Natural killer cell treated with Interleukin-12 subunit alpha and Interleukin-12 subunit beta and Interleukin-15 and Interleukin-18, amount 100 ng/mL, for 72 hours (primary cell): ENCODE data around the gene PDCD2L. TPM values are rescaled to one million over a fixed set of nuclear protein-coding genes. Genes with fewer than 3 reads are reported as not detected.
"Not testable (repeated sequence)": the region's sequence is repeated elsewhere in the genome, so short reads cannot be mapped to it uniquely, and the experiment has no call there.

Experiments
- ATAC-seq, 2 donors: fragments of 150-1000 bp; cut with Tn5 transposase in 1 of 2; sonication (Bioruptor Pico), chemical (Tn5 transposase) in 1 of 2; 2 replicates each; pipeline ENCODE4 v1.10.0; 2021
- DNase-seq: peaks from one replicate; pipeline ENCODE4 v3.0.0; 2022; ENCODE audit warnings: low spot score
- H3K27ac Mint-ChIP-seq, 2 donors: 1 replicate in 1 of 2; 2 replicates in 1 of 2; pipeline ENCODE4 v1.8.0; 2022; ENCODE audit warnings: mixed read lengths in 2 of 2, mild to moderate bottlenecking in 1 of 2, moderate library complexity in 1 of 2
- H3K27me3 Mint-ChIP-seq, 2 donors: 1 replicate in 1 of 2; 2 replicates in 1 of 2; pipeline ENCODE4 v1.8.0; 2022; ENCODE audit warnings: mixed read lengths in 2 of 2
- H3K36me3 Mint-ChIP-seq: one replicate; pipeline ENCODE4 v1.8.0; 2022; ENCODE audit warnings: mixed read lengths
- H3K4me1 Mint-ChIP-seq, 2 donors: 1 replicate in 1 of 2; 2 replicates in 1 of 2; pipeline ENCODE4 v1.8.0; 2022; ENCODE audit warnings: low read depth in 2 of 2, mixed read lengths in 2 of 2, mild to moderate bottlenecking in 1 of 2
- H3K4me3 Mint-ChIP-seq: one replicate; pipeline ENCODE4 v1.8.0; 2022; ENCODE audit warnings: mixed read lengths
- H3K9me3 Mint-ChIP-seq: 2 replicates; pipeline ENCODE4 v1.8.0; 2022; ENCODE audit warnings: mixed read lengths
- total RNA-seq, 2 donors: library from RNA; stranded (reverse); gene quantifications; one replicate each; pipeline ENCODE4 v1.2.3, GENCODE V29; 2022

Gene PDCD2L
- total RNA-seq, 2 donors from 2014 or later: 18.2 to 28.4 TPM

DNA sequence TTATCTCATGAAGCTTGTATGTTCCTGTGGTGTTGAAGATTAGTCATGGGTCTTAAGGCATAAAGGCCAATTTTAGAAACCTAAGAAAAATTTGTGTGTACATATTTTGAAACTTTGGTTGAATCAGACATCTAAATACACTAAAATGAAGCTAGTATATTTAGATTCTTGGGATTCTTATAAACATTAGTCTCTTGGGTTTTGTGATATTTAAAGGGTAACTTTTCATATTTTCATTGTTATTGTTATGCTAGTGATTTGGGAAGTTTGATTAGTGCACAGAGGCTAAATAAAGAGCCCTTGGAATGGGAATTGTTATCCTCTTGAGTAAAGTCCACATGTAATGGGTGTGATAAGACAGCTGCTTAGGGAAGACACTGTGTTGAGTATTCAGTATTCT lies 48.5 kb downstream of the PDCD2L start:
- Mint-ChIP-seq H3K27ac (peak overlapping the region in 1 of 2 donors; percentile 70), H3K4me1 (peaks cover 8 to 16% of the 10 kb centered on the region in 2 donors), H3K9me3 (no peaks in the 10 kb centered on the region), H3K4me3 (no peak overlapping the region), H3K36me3 (peaks cover 40% of the 10 kb centered on the region), H3K27me3 (no peaks in the 10 kb centered on the region)
- DNase-seq (no peak), ATAC-seq (no peak)

DNA sequence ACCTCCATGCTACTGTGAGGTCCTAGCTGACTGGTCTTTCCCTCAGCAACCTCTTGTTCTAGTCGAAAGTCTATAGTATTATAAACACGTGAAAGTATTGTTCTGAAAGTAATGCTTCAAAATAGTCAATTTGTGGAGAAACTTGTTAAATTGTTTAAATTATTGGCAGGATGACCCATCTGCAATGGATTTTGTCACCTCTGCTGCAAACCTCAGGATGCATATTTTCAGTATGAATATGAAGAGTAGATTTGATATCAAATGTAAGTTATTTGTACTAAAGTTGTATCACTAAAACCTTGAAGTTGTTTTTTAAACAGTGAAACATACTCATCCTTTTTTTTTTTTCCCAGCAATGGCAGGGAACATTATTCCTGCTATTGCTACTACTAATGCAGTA lies 49.9 kb downstream of the PDCD2L start:
- Mint-ChIP-seq H3K27me3 (no peaks in the 10 kb centered on the region), H3K36me3 (peaks cover 40% of the 10 kb centered on the region), H3K4me1 (peaks cover 2 to 19% of the 10 kb centered on the region in 2 donors), H3K4me3 (peak overlapping the region; percentile 34), H3K27ac (peak overlapping the region in 1 of 2 donors; percentile 70), H3K9me3 (no peaks in the 10 kb centered on the region)
- DNase-seq: no peak
- no peak for ATAC-seq

DNA sequence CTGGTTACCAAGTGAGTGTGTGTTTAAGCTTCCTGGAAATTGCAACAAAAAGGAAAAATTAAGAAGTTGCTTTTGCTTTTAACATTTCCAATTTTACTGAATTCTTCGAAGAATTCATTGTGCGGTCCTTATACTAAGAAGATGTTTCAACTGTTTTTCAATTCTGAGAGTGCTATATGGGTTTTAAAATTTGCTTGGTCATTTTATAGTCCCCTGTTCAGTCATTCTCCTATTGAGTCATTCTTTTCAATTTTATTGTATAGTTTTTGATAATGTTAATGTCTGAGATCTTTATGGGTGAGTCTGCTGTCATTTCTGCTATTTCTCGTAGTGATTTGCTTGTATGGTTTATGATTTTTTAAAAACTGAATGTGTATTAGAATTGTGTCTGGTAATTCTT lies 50.5 kb downstream of the PDCD2L start:
- H3K9me3 Mint-ChIP-seq: no peaks in the 10 kb centered on the region
- H3K36me3 Mint-ChIP-seq: peaks cover 43% of the 10 kb centered on the region
- H3K27me3 Mint-ChIP-seq: no peaks in the 10 kb centered on the region
- H3K27ac Mint-ChIP-seq: peak overlapping the region in 1 of 2 donors; percentile 70
- peaks cover 5 to 19% of the 10 kb centered on the region in 2 donors for H3K4me1 Mint-ChIP-seq
- ATAC-seq: peak in 1 of 2 donors; percentile 62
- DNase-seq: no peak
- H3K4me3 Mint-ChIP-seq: peak overlapping the region; percentile 47

DNA sequence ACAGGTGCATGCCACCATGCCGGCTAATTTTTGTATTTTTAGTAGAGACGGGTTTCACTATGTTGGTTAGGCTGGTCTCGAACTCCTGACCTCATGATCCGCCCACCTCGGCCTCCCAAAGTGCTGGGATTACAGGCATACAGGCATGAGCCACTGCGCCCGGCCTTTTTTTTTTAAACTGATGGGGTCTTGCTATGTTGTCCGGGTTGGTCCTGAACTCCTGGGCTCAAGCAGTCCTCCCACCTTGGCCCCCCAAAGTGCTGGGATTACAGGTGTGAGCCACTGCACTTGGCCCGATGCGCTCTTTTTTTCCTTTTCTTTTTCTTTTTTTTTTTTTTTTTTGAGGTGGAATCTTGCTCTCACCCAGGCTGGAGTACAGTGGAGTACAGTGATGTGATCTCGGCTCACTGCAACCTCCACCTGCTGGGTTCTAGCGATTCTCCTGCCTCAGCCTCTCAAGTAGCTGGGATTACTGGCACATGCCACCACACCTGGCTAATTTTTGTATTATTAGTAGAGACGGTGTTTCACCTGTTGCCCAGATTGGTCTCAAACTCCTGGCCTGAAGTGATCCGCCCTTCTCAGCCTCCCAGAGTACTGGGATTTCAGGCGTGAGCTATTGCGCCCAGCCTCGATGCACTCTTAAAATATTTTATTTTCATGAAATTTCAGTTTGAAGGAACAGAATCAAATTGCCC lies 51.7 kb downstream of the PDCD2L start:
- peaks cover 46% of the 10 kb centered on the region for H3K36me3 Mint-ChIP-seq
- H3K27ac Mint-ChIP-seq, ATAC-seq, DNase-seq, H3K27me3 Mint-ChIP-seq, H3K4me3 Mint-ChIP-seq, H3K9me3 Mint-ChIP-seq: not testable (repeated sequence)
- peaks cover 5 to 24% of the 10 kb centered on the region in 2 donors for H3K4me1 Mint-ChIP-seq

DNA sequence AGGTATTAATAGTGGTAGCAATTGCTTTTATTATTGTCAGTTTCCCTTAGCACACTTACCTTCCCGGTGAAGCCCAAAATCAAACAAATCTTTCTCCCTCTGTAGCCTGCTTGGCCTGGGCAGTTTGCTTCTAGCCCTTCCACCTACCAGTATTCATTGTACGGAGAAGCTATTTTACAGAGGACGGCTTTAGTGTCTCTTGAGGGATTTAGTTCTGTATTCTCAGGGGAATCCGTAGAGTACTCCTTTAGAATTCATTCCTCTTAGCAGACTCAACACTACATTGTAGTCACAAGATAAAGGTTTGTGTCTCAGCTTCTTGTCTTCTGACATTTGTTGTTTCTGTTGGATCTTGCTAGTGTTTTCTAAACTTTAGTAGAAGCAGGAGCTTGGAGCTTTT lies 53.2 kb downstream of the PDCD2L start:
- Mint-ChIP-seq H3K36me3 (peaks cover 57% of the 10 kb centered on the region), H3K4me3 (no peak overlapping the region), H3K27ac (no peak overlapping the region), H3K4me1 (peaks cover 17 to 33% of the 10 kb centered on the region in 2 donors), H3K27me3 (no peaks in the 10 kb centered on the region), H3K9me3 (no peaks in the 10 kb centered on the region)
- no peak for ATAC-seq
- no peak for DNase-seq

DNA sequence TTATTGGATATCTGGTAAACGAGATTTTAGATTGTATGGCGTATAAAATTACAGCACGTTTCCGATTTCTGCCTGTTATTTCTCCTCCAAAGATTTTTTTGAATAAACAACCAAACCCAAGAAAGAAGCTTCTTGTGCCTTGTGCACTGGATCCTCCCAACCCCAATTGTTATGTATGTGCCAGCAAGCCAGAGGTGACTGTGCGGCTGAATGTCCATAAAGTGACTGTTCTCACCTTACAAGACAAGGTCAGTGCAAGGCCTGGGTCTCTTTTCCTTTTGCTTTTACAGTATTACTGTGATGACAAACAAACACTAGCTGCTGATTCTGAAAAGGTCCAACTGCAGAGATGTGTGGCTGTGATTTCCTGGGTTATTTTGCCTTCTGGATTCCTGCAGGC lies 54.5 kb downstream of the PDCD2L start:
- Mint-ChIP-seq H3K4me1 (peaks cover 17 to 26% of the 10 kb centered on the region in 2 donors), H3K36me3 (peaks cover 51% of the 10 kb centered on the region), H3K27ac (no peak overlapping the region), H3K27me3 (no peaks in the 10 kb centered on the region), H3K9me3 (no peaks in the 10 kb centered on the region), H3K4me3 (no peak overlapping the region)
- ATAC-seq (no peak), DNase-seq (no peak)

DNA sequence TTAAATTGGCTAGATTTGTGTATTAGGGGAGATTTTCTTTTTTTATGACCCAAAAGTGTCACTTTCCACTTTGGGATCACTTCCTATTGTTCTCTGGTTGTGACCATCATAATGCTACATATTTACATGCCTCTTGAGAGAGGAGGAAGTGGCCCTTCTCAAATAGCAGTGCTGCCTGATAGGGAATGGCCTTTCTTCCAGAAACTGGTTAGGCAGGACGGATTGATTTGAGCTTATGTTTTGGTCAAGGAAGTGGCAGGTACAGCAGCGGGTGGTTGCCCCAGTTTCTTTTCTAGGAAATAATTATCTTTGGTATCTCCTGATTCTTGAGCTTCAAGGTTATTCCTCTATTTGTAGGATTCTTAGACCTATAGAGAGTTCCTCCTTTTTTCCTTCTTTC lies 55.4 kb downstream of the PDCD2L start:
- H3K4me3 Mint-ChIP-seq: no peak overlapping the region
- peaks cover 51% of the 10 kb centered on the region for H3K36me3 Mint-ChIP-seq
- H3K4me1 Mint-ChIP-seq: peaks cover 17 to 21% of the 10 kb centered on the region in 2 donors
- DNase-seq (no peak), ATAC-seq (no peak)
- no peaks in the 10 kb centered on the region for H3K9me3 Mint-ChIP-seq
- peak overlapping the region in 1 of 2 donors; percentile 17 for H3K27ac Mint-ChIP-seq
- no peaks in the 10 kb centered on the region for H3K27me3 Mint-ChIP-seq

DNA sequence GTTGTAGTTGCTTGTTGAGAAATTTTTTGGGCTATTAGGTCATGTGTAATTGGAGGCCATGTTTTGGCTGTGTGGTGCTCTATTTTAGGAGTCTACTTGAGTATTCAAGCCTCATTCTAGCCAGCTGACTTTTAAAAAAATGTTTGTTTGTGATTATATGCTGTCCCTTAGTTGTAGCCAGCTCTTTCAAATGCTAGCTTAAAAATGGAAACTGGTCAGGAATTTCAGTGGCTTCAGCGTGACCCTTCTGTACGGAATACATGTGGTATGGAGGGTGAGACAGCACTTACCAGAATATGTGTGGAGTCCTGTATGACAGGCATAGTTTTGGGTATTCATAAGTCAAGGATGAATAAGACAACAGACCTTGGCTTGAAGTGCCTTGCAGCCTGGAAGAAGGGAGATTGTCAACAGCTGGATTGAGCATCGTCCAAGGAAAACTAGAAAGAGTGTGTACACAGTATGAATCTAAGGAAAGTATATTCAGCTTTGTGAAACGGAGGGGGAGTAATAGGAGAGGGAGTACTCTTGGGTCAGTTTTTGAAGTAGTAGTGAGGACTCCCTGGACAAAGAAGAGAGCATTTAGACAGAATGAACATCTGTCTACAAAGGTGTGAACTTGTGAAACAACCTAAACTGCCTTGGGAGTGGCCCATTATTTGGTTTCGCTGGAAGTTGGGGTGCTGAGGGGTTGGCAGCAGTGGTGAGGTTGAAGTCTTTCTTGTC lies 57.3 kb downstream of the PDCD2L start:
- no peak overlapping the region for H3K4me3 Mint-ChIP-seq
- H3K27ac Mint-ChIP-seq: peak overlapping the region in 1 of 2 donors; percentile 54
- no peaks in the 10 kb centered on the region for H3K9me3 Mint-ChIP-seq
- no peak for ATAC-seq
- DNase-seq: no peak
- H3K36me3 Mint-ChIP-seq: peaks cover 45% of the 10 kb centered on the region
- no peaks in the 10 kb centered on the region for H3K27me3 Mint-ChIP-seq
- H3K4me1 Mint-ChIP-seq: peaks cover 17% of the 10 kb centered on the region in 2 donors

DNA sequence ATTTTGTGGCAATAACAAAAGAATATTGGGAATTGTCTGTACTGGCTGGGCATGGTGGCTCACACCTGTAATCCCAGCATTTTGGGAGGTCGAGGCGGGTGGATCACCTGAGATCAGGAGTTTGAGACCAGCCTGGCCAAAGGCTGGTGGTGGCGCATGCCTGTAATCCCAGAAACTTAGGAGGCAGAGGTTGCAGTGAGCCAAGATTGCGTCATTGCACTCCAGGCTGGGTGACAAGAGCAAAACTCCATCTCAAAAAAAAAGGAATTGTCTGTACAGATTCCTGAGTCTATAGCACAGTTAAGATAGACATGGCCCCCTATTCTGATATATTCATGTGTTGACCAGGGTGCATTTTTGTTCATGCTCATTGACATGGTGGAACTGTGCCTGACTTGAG lies 60.6 kb downstream of the PDCD2L start:
- ATAC-seq, H3K27me3 Mint-ChIP-seq, H3K9me3 Mint-ChIP-seq, DNase-seq, H3K27ac Mint-ChIP-seq, H3K4me3 Mint-ChIP-seq: not testable (repeated sequence)
- Mint-ChIP-seq H3K36me3 (peaks cover 38% of the 10 kb centered on the region), H3K4me1 (peaks cover 14% of the 10 kb centered on the region in 2 donors)

DNA sequence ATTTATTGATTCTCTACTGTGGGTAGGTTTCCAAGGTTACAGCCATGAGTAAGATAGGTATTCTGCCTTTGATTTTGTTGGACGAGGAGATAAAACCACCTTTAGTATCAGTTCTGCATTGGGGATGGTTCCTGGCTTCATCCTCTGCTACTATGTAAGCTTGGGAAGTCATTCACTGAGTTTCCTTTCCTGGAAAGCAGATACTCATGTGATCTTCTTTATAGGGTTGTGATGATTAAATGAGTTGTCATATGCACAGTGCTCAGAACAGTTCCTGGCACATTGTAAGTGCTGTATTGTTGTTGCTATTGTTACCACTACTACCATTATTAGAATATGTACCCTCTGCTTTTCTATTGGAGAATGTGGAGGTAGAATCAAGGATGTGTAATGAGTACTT lies 64.2 kb downstream of the PDCD2L start:
- H3K36me3 Mint-ChIP-seq: peaks cover 26% of the 10 kb centered on the region

DNA sequence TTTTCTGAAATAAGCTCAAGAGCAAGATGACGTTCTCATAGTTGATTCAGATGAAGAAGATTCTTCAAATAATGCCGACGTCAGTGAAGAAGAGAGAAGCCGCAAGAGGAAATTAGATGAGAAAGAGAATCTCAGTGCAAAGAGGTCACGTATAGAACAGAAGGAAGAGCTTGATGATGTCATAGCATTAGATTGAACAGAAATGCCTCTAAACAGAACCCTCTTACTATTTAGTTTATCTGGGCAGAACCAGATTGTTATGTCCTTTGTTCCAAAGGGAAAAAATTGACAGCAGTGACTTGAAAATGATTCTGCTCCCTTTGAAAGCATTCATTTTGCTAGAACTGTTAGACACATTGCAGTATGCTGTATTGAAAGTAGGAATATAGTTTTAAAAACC lies 64.8 kb downstream of the PDCD2L start:
- H3K4me1 Mint-ChIP-seq, DNase-seq, H3K27me3 Mint-ChIP-seq, H3K4me3 Mint-ChIP-seq, ATAC-seq, H3K9me3 Mint-ChIP-seq, H3K27ac Mint-ChIP-seq: not testable (repeated sequence)
- H3K36me3 Mint-ChIP-seq: peaks cover 26% of the 10 kb centered on the region

More for the DNA sequence above, 64.2 kb downstream of the PDCD2L start:
- ATAC-seq (no peak), DNase-seq (no peak)
- no peaks in the 10 kb centered on the region for H3K9me3 Mint-ChIP-seq
- H3K4me3 Mint-ChIP-seq: no peak overlapping the region
- H3K27ac Mint-ChIP-seq: no peak overlapping the region
- no peaks in the 10 kb centered on the region for H3K27me3 Mint-ChIP-seq
- peaks cover 0 to 3% of the 10 kb centered on the region in 2 donors for H3K4me1 Mint-ChIP-seq

DNA sequence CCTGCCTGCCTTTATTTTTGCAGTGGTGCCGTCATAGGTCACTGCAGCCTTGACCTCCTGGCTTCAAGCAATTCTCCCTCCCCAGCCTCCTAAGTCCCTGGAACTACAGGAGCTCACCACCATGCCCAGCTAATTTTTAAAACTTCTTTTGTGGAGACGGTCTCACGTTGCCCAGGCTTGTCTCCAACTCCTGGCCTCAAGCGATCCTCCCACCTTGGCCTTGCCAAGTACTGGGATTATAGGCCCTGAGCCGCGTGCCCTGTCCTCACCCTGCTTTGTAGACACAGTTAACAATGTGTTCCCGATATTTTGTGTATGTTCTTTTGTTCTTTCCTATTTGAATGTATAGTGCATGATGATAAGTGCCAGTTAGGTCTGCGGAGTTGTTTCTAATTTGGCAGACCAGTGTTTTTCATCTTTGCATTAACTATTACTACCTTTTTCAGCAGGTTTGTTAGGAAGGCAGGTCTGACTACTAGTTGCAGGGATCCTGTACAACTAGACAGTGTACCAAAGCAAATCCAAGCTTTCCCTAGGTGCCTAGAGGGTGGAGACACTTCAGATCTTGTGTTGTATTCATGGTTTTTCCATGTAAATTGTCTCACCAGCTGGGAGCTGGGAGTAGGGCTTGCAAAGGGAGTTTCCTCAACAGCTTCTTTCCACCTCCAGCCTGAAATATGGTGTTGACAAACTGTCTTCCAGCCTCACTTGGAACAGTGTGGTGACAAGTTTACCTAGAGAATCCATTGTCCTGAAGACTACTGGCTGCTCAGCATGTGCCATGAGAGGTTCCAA lies 67.9 kb downstream of the PDCD2L start:
- Mint-ChIP-seq H3K9me3 (no peaks in the 10 kb centered on the region), H3K36me3 (peaks cover 26% of the 10 kb centered on the region), H3K4me1 (peaks cover 3 to 4% of the 10 kb centered on the region in 2 donors), H3K27me3 (no peaks in the 10 kb centered on the region), H3K4me3 (no peak overlapping the region), H3K27ac (peak overlapping the region in 1 of 2 donors; percentile 73)
- ATAC-seq (no peak), DNase-seq (no peak)

DNA sequence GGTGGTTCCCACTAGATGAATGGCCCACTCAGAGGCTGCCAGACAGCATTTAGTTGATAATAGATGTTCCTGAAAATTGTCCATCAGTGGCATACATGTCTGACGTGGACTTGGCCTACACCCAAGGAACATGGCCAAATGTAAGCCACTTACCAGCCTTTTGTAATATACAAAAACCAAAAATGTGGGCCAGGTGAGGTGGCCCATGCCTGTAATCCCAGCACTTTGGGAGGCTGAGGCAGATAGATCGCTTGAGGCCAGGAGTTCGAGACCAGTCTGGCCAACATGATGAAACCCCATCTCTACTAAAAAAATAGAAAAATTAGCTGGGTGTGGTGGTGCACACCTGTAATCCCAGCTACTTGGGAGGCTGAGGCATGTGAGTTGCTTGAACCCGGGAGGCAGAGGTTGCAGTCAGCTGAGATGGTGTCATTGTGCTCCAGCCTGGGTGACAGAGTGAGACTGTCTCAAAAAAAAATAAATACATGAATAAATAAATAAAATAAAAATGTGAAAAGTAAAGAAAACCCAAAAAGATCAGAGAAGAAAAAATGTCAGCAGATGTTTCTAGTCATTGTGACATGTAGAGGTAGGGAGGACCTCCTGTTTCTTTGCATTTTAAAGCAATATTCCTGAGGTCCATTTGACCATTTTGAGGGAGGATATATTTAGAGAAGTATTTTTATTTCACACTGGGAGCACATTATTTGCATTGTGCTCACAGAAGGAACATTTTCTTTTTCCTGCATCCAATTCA lies 70.2 kb downstream of the PDCD2L start:
- ATAC-seq (no peak), DNase-seq (no peak)
- Mint-ChIP-seq H3K27me3 (peaks cover 0 to 4% of the 10 kb centered on the region in 2 donors), H3K4me3 (no peak overlapping the region), H3K4me1 (peaks cover 0 to 4% of the 10 kb centered on the region in 2 donors), H3K36me3 (peaks cover 14% of the 10 kb centered on the region), H3K27ac (no peak overlapping the region), H3K9me3 (no peaks in the 10 kb centered on the region)
